HepG2 (cell line): ENCODE data around the gene CAMK2N2. TPM values are rescaled to one million over a fixed set of nuclear protein-coding genes. Genes with fewer than 3 reads are reported as not detected.

ENCODE experiments used
- ATF1 ChIP-seq: IDR thresholded peaks from 2 replicates; pipeline ENCODE4 v1.6.1; 2016; ENCODE audit warnings: mild to moderate bottlenecking, control low read depth
- CBX1 ChIP-seq: IDR thresholded peaks from one replicate; pipeline ENCODE4 v1.6.1; 2016; ENCODE audit warnings: antibody characterized with exemption, low read depth
- CC2D1A ChIP-seq: sonication (generic); formaldehyde crosslinking; IDR thresholded peaks from 2 replicates; pipeline ENCODE4 v1.8.1; 2023; ENCODE audit warnings: mild to moderate bottlenecking, missing genetic modification reagents
- DPF2 ChIP-seq: sonication (generic); formaldehyde crosslinking; IDR thresholded peaks from 2 replicates; pipeline ENCODE4 v1.4.0; 2020; ENCODE audit warnings: mild to moderate bottlenecking, low read depth, missing genetic modification reagents, borderline replicate concordance
- DRAP1 ChIP-seq: IDR thresholded peaks from 2 replicates; pipeline ENCODE4 v1.6.1; 2016; ENCODE audit warnings: missing genetic modification reagents, missing compliant biosample characterization
- ETV5 ChIP-seq: IDR thresholded peaks from 2 replicates; pipeline ENCODE4 v1.6.1; 2018; ENCODE audit warnings: missing biosample characterization, missing genetic modification reagents, inconsistent platforms, borderline replicate concordance
- GABPA ChIP-seq, 2 experiments: IDR thresholded peaks; 2 replicates each; pipeline ENCODE4 v1.6.1; 2011 to 2016; ENCODE audit warnings: low read depth in 2 of 2, low read length in 1 of 2, missing biosample characterization in 1 of 2, missing genetic modification characterization in 1 of 2
- IRF1 ChIP-seq: sonication (generic); formaldehyde crosslinking; IDR thresholded peaks from 2 replicates; pipeline ENCODE4 v1.4.0; 2020; ENCODE audit warnings: low read depth, mild to moderate bottlenecking, missing genetic modification reagents
- NFE2L1 ChIP-seq: sonication (generic); formaldehyde crosslinking; IDR thresholded peaks from 2 replicates; pipeline ENCODE4 v1.4.0; 2020; ENCODE audit warnings: missing genetic modification reagents, mild to moderate bottlenecking, borderline replicate concordance
- NFRKB ChIP-seq: fragments of 450-650 bp; IDR thresholded peaks from 2 replicates; pipeline ENCODE4 v1.6.1; 2017
- SNAPC2 ChIP-seq: sonication (generic); formaldehyde crosslinking; IDR thresholded peaks from 2 replicates; pipeline ENCODE4 v1.8.1; 2022; ENCODE audit warnings: mild to moderate bottlenecking, missing genetic modification reagents
- SP5 ChIP-seq: IDR thresholded peaks from 2 replicates; pipeline ENCODE4 v1.6.1; 2016; ENCODE audit warnings: low read depth, borderline replicate concordance
- U2AF1 ChIP-seq: fragments of 200-400 bp; formaldehyde crosslinking; optimal IDR thresholded peaks from 2 replicates; pipeline ENCODE3; 2017; ENCODE audit warnings: mild to moderate bottlenecking, low read depth, low read length
- ZBTB21 ChIP-seq: sonication (generic); formaldehyde crosslinking; IDR thresholded peaks from 2 replicates; pipeline ENCODE4 v1.4.0; 2020; ENCODE audit warnings: missing genetic modification reagents
- ZNF589 ChIP-seq: sonication (generic); formaldehyde crosslinking; conservative IDR thresholded peaks from 2 replicates; pipeline ENCODE4 v1.8.0; 2022; ENCODE audit warnings: mild to moderate bottlenecking, moderate library complexity, missing genetic modification reagents
- ZNF747 ChIP-seq: sonication (generic); formaldehyde crosslinking; IDR thresholded peaks from 2 replicates; pipeline ENCODE4 v1.8.1; 2023; ENCODE audit warnings: missing genetic modification reagents, mild to moderate bottlenecking, borderline replicate concordance
- ZZZ3 ChIP-seq: sonication (generic); formaldehyde crosslinking; IDR thresholded peaks from 2 replicates; pipeline ENCODE4 v1.4.0; 2020; ENCODE audit warnings: missing genetic modification reagents, mild to moderate bottlenecking, borderline replicate concordance
- polyA plus RNA-seq, 8 experiments: library from polyadenylated mRNA; depleted of rRNA in 3 of 8; stranded (reverse) in 7 of 8; unstranded in 1 of 8; fragments of >200 nt; fragmentation: Illumina TruSeq in 4 of 8; extraction: Trizol in 4 of 8; gene quantifications; 2 replicates each; pipeline versions ENCODE4 v1.2.1 to v1.2.3, GENCODE V29; 2011 to 2016; ENCODE audit warnings: low read depth in 4 of 8, missing spikeins in 1 of 8, mixed read lengths in 1 of 8; ENCODE audit not compliant: insufficient read depth in 1 of 8
- total RNA-seq, 5 experiments: library from RNA; depleted of rRNA; stranded (reverse); fragments of >200 nt; fragmentation: Illumina TruSeq; extraction: Trizol; gene quantifications; 2 replicates each; pipeline ENCODE4 v1.2.3, GENCODE V29; 2016; ENCODE audit warnings: low read depth in 1 of 5
- TF ChIP-seq, protein P1 (sequence below): sonication (generic); formaldehyde crosslinking; IDR thresholded peaks from 2 replicates; pipeline ENCODE4 v1.4.0; 2020; ENCODE audit warnings: missing genetic modification reagents; ENCODE audit errors: not compliant biosample characterization
- TF ChIP-seq, protein P2 (sequence below): IDR thresholded peaks from 2 replicates; pipeline ENCODE4 v1.6.1; 2018; ENCODE audit warnings: missing genetic modification reagents
- TF ChIP-seq, protein P3 (sequence below): sonication (generic); IDR thresholded peaks from 2 replicates; pipeline ENCODE4 v1.6.1; 2016; ENCODE audit warnings: low read depth, borderline replicate concordance
- TF ChIP-seq, protein P4 (sequence below): sonication (generic); formaldehyde crosslinking; IDR thresholded peaks from 2 replicates; pipeline ENCODE4 v1.4.0; 2020; ENCODE audit warnings: missing genetic modification reagents, borderline replicate concordance

Gene CAMK2N2
- total and polyA plus RNA-seq, 2 of the 13 experiments (the other 11 are each of a cell fraction or from before 2014, with no cell fraction given), result 0.12 to 0.27 TPM

DNA sequence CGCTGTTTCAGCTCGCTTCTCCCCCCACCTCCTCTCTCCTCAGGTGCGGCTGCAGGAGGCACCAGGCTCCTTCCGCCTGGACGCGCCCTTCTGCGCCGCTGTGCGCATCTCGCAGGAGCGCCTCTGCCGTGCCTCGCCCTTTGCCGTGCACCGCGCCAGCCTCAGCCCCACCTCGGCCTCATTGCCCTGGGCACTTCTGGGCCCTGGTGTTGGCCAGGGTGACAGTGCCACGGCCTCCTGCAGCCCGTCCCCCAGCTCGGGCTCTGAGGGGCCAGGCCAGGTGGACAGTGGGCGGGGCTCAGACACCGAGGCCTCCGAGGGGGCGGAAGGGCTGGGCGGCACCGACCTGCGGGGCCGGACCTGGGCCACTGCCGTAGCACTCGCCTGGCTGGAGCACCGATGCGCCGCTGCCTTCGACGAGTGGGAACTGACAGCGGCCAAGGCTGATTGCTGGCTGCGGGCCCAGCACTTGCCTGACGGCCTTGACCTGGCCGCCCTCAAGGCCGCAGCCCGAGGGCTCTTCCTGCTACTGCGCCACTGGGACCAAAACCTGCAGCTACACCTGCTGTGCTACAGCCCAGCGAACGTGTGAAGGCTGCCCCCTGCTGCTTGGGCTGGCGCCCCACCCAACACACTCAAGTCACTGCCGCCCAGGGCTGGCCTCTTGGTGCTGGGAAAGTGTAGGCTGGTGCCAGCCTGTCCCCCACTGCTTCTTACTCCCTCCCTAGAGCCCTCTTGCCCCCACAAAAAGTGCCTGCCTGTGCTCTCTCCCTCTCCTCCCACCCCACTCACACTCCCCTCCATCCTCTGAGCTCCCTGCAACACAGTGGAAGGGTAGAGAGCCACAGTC, 19.7 kb downstream of the CAMK2N2 start (continued):
- TF ChIP-seq IRF1 (CRISPR knock-in tag) (peak; percentile 85; the same call in 1 of the 2 replicates), ZBTB21 (CRISPR knock-in tag) (no peak), ETV5 (CRISPR knock-in tag) (peak; percentile 80; the same call in 1 of the 2 replicates), ATF1 (no peak), DRAP1 (CRISPR knock-in tag) (peak; percentile 31; the same call in 1 of the 2 replicates), NFRKB (no peak), SNAPC2 (CRISPR knock-in tag) (no peak), CBX1 (no peak), ZZZ3 (CRISPR knock-in tag) (peak; percentile 88; the same call in 1 of the 2 replicates), CC2D1A (CRISPR knock-in tag) (no peak), GABPA (IDR thresholded peaks at IDR 0.05; ENCODE audit: low read depth, low read length) (no peak), GABPA (CRISPR knock-in tag; IDR thresholded peaks at IDR 0.05; ENCODE audit: low read depth) (peak; percentile 65), SP5 (CRISPR knock-in tag) (no peak), U2AF1 (no peak), ZNF589 (CRISPR knock-in tag) (0 out of 2 replicates have a peak, but pooled peaks have one; percentile 60), DPF2 (CRISPR knock-in tag) (peak; percentile 64; the same call in 1 of the 2 replicates), NFE2L1 (CRISPR knock-in tag) (peak; percentile 75; the same call in 1 of the 2 replicates), ZNF747 (CRISPR knock-in tag) (peak; percentile 95; the same call in 1 of the 2 replicates)
- TF ChIP-seq, protein P1, sequence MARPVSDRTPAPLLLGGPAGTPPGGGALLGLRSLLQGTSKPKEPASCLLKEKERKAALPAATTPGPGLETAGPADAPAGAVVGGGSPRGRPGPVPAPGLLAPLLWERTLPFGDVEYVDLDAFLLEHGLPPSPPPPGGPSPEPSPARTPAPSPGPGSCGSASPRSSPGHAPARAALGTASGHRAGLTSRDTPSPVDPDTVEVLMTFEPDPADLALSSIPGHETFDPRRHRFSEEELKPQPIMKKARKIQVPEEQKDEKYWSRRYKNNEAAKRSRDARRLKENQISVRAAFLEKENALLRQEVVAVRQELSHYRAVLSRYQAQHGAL, result peak; percentile 34
- TF ChIP-seq, protein P2, sequence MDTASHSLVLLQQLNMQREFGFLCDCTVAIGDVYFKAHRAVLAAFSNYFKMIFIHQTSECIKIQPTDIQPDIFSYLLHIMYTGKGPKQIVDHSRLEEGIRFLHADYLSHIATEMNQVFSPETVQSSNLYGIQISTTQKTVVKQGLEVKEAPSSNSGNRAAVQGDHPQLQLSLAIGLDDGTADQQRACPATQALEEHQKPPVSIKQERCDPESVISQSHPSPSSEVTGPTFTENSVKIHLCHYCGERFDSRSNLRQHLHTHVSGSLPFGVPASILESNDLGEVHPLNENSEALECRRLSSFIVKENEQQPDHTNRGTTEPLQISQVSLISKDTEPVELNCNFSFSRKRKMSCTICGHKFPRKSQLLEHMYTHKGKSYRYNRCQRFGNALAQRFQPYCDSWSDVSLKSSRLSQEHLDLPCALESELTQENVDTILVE, result peak; percentile 82
- TF ChIP-seq, protein P3, sequence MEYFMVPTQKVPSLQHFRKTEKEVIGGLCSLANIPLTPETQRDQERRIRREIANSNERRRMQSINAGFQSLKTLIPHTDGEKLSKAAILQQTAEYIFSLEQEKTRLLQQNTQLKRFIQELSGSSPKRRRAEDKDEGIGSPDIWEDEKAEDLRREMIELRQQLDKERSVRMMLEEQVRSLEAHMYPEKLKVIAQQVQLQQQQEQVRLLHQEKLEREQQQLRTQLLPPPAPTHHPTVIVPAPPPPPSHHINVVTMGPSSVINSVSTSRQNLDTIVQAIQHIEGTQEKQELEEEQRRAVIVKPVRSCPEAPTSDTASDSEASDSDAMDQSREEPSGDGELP, result peak; percentile 74; the same call in 1 of the 2 replicates
- TF ChIP-seq, protein P4, sequence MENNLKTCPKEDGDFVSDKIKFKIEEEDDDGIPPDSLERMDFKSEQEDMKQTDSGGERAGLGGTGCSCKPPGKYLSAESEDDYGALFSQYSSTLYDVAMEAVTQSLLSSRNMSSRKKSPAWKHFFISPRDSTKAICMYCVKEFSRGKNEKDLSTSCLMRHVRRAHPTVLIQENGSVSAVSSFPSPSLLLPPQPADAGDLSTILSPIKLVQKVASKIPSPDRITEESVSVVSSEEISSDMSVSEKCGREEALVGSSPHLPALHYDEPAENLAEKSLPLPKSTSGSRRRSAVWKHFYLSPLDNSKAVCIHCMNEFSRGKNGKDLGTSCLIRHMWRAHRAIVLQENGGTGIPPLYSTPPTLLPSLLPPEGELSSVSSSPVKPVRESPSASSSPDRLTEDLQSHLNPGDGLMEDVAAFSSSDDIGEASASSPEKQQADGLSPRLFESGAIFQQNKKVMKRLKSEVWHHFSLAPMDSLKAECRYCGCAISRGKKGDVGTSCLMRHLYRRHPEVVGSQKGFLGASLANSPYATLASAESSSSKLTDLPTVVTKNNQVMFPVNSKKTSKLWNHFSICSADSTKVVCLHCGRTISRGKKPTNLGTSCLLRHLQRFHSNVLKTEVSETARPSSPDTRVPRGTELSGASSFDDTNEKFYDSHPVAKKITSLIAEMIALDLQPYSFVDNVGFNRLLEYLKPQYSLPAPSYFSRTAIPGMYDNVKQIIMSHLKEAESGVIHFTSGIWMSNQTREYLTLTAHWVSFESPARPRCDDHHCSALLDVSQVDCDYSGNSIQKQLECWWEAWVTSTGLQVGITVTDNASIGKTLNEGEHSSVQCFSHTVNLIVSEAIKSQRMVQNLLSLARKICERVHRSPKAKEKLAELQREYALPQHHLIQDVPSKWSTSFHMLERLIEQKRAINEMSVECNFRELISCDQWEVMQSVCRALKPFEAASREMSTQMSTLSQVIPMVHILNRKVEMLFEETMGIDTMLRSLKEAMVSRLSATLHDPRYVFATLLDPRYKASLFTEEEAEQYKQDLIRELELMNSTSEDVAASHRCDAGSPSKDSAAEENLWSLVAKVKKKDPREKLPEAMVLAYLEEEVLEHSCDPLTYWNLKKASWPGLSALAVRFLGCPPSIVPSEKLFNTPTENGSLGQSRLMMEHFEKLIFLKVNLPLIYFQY (CRISPR knock-in tag), result peak; percentile 95
